Stomach (tissue), 9 donors: ENCODE data around the gene PKNOX2. TPM values are rescaled to one million over a fixed set of nuclear protein-coding genes. Genes with fewer than 3 reads are reported as not detected.

Experiments
- DNase-seq, 2 donors: peaks; one replicate each; pipeline versions ENCODE4 v3.0.0 to v3.0.0-alpha.2; 2013 to 2019
- H3K27ac ChIP-seq, 5 donors: fragments of 200-600 bp in 4 of 5; sonication (generic) in 4 of 5; one replicate each; pipeline ENCODE4 v1.5.1; 2013 to 2019; ENCODE audit warnings: mild to moderate bottlenecking in 1 of 5, moderate library complexity in 1 of 5
- H3K27me3 ChIP-seq, 3 donors: fragments of 200-600 bp; sonication (generic); one replicate each; pipeline ENCODE4 v1.5.1; 2017 to 2019; ENCODE audit warnings: mixed run types in 1 of 3
- H3K36me3 ChIP-seq, 4 donors: fragments of 200-600 bp; sonication (generic); 1 replicate in 3 of 4; 2 replicates in 1 of 4; pipeline ENCODE4 v1.5.1; 2016 to 2019
- H3K4me1 ChIP-seq, 4 donors: fragments of 200-600 bp; sonication (generic); one replicate each; pipeline ENCODE4 v1.5.1; 2016 to 2019
- H3K4me3 ChIP-seq, 4 donors: fragments of 200-600 bp; sonication (generic) in 3 of 4; one replicate each; pipeline ENCODE4 v1.5.1; 2016 to 2019; ENCODE audit warnings: mild to moderate bottlenecking in 1 of 4
- H3K9me3 ChIP-seq, 4 donors: fragments of 200-600 bp; sonication (generic); one replicate each; pipeline ENCODE4 v1.5.1; 2016 to 2019
- EP300 ChIP-seq: sonication (generic); formaldehyde crosslinking; IDR thresholded peaks from one replicate; pipeline ENCODE4 v1.6.1; 2017; ENCODE audit warnings: antibody characterized with exemption
- POLR2A ChIP-seq, 4 donors: fragments of 450-650 bp; IDR thresholded peaks; one replicate each; pipeline ENCODE4 v1.6.1; 2016; ENCODE audit warnings: antibody characterized with exemption in 4 of 4, control low read depth in 2 of 4, mild to moderate bottlenecking in 1 of 4, moderate library complexity in 1 of 4
- POLR2AphosphoS5 ChIP-seq, 3 donors: sonication (generic); formaldehyde crosslinking; IDR thresholded peaks; one replicate each; pipeline ENCODE4 v1.6.1; 2016; ENCODE audit warnings: antibody characterized with exemption in 3 of 3
- WGBS, 5 donors: extraction: QIAGEN DNeasy Blood & Tissue Kit in 3 of 5; methylation state at CpG; one replicate each; pipeline versions ENCODE4 v1.1.5 to v1.1.7; 2013 to 2018; 5-methylcytosine and 5-hydroxymethylcytosine counted together
- intact Hi-C: fragments of 100-400 bp; cut with DNase I; formaldehyde crosslinking; loops from one replicate; pipeline ENCODE4 v1.15.1; 2023; ENCODE audit warnings: low total_unique reads
- polyA plus RNA-seq, 3 donors: library from polyadenylated mRNA; stranded (reverse); fragments of 200-250 nt; gene quantifications; one replicate each; pipeline ENCODE4 v1.2.3, GENCODE V29; 2013
- total RNA-seq, 5 donors: library from RNA; depleted of rRNA; stranded (reverse); fragments of >200 nt; gene quantifications; one replicate each; pipeline versions ENCODE4 v1.1.0 to v1.2.3, GENCODE V29; 2014 to 2016
- TF ChIP-seq, protein P1 (sequence below), 7 experiments: fragments of 450-650 bp in 4 of 7; fragments of 200-600 bp in 3 of 7; sonication (generic) in 3 of 7; IDR thresholded peaks; one replicate each; pipeline ENCODE4 v1.5.1; 2016 to 2019; ENCODE audit warnings: antibody characterized with exemption in 7 of 7, control low read depth in 2 of 7, mild to moderate bottlenecking in 1 of 7
- donor health status: healthy with polysubstance abuse.
- donor health status: Bipolar disorder and iron deficiency.
- donor health status: healthy.

PKNOX2 gene
- total and polyA plus RNA-seq, 8 donors, result 0.83 to 4.9 (median 2.3) TPM; not detected in 1

DNA sequence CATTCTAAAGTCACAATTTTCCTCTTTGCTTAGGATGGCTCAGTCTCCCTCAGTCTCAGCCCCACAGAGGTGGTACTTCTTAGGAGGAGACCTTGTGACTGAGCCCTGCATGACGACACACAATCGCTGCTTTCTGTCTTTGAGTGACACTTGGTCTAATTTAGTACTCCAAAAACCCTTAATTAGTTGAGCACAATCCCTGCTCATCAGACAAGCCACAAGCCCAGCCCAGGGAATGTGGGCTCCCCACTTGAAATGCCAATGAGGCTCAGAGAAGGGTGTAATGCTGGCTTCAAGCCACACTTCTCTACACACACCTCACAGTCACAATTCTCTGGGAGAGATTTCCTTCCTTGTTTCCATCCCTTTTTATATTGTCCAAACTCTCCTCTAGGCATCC lies 229.7 kb downstream of the PKNOX2 start:
- DNase-seq, result no peak
- no peak overlapping the region for H3K27ac ChIP-seq
- WGBS, 5 donors, result 89 to 94% (median 90%) methylated on average over 2 of the region's 2 CpGs
- TF ChIP-seq, protein P1, sequence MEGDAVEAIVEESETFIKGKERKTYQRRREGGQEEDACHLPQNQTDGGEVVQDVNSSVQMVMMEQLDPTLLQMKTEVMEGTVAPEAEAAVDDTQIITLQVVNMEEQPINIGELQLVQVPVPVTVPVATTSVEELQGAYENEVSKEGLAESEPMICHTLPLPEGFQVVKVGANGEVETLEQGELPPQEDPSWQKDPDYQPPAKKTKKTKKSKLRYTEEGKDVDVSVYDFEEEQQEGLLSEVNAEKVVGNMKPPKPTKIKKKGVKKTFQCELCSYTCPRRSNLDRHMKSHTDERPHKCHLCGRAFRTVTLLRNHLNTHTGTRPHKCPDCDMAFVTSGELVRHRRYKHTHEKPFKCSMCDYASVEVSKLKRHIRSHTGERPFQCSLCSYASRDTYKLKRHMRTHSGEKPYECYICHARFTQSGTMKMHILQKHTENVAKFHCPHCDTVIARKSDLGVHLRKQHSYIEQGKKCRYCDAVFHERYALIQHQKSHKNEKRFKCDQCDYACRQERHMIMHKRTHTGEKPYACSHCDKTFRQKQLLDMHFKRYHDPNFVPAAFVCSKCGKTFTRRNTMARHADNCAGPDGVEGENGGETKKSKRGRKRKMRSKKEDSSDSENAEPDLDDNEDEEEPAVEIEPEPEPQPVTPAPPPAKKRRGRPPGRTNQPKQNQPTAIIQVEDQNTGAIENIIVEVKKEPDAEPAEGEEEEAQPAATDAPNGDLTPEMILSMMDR (IDR thresholded peaks at IDR 0.05), result no peak
- TF ChIP-seq EP300, result no peak
- no peaks in the 10 kb centered on the region for H3K9me3 ChIP-seq
- H3K36me3 ChIP-seq, result peaks cover 0 to 16% (median 11%) of the 10 kb centered on the region in 4 donors
- no peaks in the 10 kb centered on the region for H3K27me3 ChIP-seq
- intact Hi-C loops, result no loop called here
- H3K4me1 ChIP-seq, result peaks cover 0 to 11% (median 0%) of the 10 kb centered on the region in 4 donors
- H3K4me3 ChIP-seq, result no peak overlapping the region

DNA sequence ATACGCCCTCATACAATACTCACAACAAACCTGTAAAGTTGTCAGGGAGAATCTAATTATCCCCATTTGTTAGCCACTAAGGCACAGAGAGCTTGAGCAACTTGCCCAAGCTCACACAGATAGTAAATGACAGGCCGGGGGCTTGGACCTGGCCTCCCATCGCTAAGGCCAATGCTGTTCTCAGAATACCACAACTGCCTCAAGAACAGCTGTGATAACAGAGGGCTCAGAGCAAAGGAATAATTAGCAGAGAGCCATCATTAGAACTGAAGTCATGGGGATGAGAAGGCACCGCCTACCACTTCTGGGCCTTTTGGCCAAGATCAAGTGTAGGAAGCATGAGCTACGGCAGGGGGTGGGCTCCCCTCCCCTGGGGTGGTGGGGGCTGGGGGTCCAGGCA lies 232.9 kb downstream of the PKNOX2 start:
- 90 to 96% (median 93%) methylated on average over 5 of the region's 5 CpGs for WGBS, 5 donors
- intact Hi-C loops, result no loop called here
- TF ChIP-seq, protein P1 (IDR thresholded peaks at IDR 0.05), result no peak
- TF ChIP-seq EP300 (no peak), POLR2A (IDR thresholded peaks at IDR 0.05) (no peak), POLR2AphosphoS5 (IDR thresholded peaks at IDR 0.05) (no peak)
- H3K4me3 ChIP-seq, result no peak overlapping the region
- H3K36me3 ChIP-seq, result peaks cover 0 to 26% (median 11%) of the 10 kb centered on the region in 4 donors
- DNase-seq, result no peak
- peaks cover 0 to 7% (median 2%) of the 10 kb centered on the region in 4 donors for H3K4me1 ChIP-seq
- peaks cover 0 to 2% (median 0%) of the 10 kb centered on the region in 3 donors for H3K27me3 ChIP-seq
- H3K9me3 ChIP-seq, result no peaks in the 10 kb centered on the region
- no peak overlapping the region for H3K27ac ChIP-seq

DNA sequence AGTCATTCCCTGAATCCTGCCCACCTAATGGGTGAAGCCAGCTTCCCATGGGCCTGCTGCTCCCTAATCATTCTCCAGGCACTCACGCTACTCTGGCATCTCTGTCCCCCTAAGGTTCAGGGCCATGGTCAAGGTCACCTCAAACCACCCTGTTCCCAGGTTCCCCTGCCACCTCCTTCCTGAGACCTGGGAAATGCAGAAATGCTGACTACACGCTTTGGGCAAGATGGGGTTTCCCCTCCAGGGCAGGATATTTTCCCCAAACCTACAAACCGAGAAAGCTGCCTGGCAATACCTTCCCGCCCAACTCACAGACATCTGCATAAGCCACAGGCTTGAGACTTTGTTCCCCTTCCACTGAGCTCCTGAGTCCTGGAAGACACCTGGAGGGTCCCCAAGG lies 233.9 kb downstream of the PKNOX2 start:
- peaks cover 0 to 2% (median 0%) of the 10 kb centered on the region in 3 donors for H3K27me3 ChIP-seq
- DNase-seq, result no peak
- TF ChIP-seq POLR2AphosphoS5 (IDR thresholded peaks at IDR 0.05) (no peak), POLR2A (IDR thresholded peaks at IDR 0.05) (no peak), EP300 (no peak)
- TF ChIP-seq, protein P1 (IDR thresholded peaks at IDR 0.05), result no peak
- 66 to 83% (median 77%) methylated on average over 4 of the region's 4 CpGs for WGBS, 5 donors
- H3K9me3 ChIP-seq, result no peaks in the 10 kb centered on the region
- intact Hi-C loops, result no loop called here
- H3K27ac ChIP-seq, result no peak overlapping the region
- H3K36me3 ChIP-seq, result peaks cover 0 to 26% (median 11%) of the 10 kb centered on the region in 4 donors
- H3K4me1 ChIP-seq, result peaks cover 0 to 7% (median 4%) of the 10 kb centered on the region in 4 donors
- H3K4me3 ChIP-seq, result no peak overlapping the region

DNA sequence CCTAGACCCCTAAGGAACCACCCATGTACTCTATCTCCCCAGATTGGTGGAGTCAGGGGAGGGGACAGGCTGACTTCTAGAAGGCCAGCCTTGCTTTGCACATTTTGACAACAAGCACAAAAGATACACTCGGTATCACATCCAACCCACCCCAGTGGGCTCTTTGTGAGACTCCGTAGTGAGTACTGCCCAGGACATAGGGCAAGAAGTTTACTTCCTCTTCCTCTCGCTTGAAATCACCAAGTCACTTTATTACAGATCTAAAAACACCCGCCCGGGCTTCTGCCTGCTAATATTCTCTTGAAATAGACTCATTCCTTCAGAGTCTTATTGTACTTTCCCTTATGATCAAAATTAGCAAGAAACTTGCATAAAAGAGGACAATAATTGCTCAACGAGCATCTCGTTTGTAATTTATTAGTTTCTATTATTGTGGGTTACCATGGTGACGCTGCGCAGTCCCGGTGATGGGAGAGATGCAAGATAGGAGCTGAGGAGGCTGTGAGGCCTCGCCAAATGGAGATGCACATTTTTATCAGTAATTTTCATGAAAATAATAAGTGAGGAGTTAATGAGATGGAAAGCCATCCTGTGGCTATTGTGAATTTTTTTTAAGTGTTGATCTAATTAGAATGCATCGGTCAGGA lies 234.6 kb downstream of the PKNOX2 start:
- no peak for DNase-seq
- TF ChIP-seq EP300, result no peak
- TF ChIP-seq, protein P1 (IDR thresholded peaks at IDR 0.05), result no peak
- TF ChIP-seq POLR2AphosphoS5 (IDR thresholded peaks at IDR 0.05), result no peak
- H3K27ac ChIP-seq, result no peak overlapping the region
- H3K9me3 ChIP-seq, result no peaks in the 10 kb centered on the region
- peaks cover 0 to 26% (median 11%) of the 10 kb centered on the region in 4 donors for H3K36me3 ChIP-seq
- intact Hi-C loops, result no loop called here
- peaks cover 0 to 14% (median 5%) of the 10 kb centered on the region in 4 donors for H3K4me1 ChIP-seq
- H3K4me3 ChIP-seq, result no peak overlapping the region
- peaks cover 0 to 2% (median 2%) of the 10 kb centered on the region in 3 donors for H3K27me3 ChIP-seq
- WGBS, 5 donors, result 81 to 87% (median 85%) methylated on average over 12 of the region's 12 CpGs
